Mammary epithelial cell (primary cell): ENCODE results near the gene HSF2BP.
"Not testable (repeated sequence)": the region's sequence is repeated elsewhere in the genome, so short reads cannot be mapped to it uniquely, and the experiment has no call there.

Source experiments
- CTCF ChIP-seq, 2 donors: IDR thresholded peaks in 1 of 2; conservative IDR thresholded peaks in 1 of 2; 2 replicates each; pipeline ENCODE4 v1.5.1; 2011 to 2012; ENCODE audit warnings: inconsistent platforms in 2 of 2, low read length in 2 of 2, mild to moderate bottlenecking in 2 of 2, control low read depth in 1 of 2, low read depth in 1 of 2; ENCODE audit not compliant: insufficient read depth in 1 of 2; ENCODE audit errors: extremely low read depth in 1 of 2
- EZH2 ChIP-seq: IDR thresholded peaks from 2 replicates; pipeline ENCODE4 v1.6.1; 2012; ENCODE audit warnings: low read length, inconsistent platforms, borderline replicate concordance

GRCh38 chr21:43540561-43540960 lies 118.7 kb downstream of the HSF2BP start:
- TF ChIP-seq CTCF (conservative IDR thresholded peaks at IDR 0.05 in 1 of 2, IDR thresholded peaks at IDR 0.05 in 1 of 2; ENCODE audit: extremely low read depth in 1 of 2, insufficient read depth in 1 of 2, low read depth in 1 of 2, low read length in 2 of 2); EZH2: not testable (repeated sequence)
